Measurements from ENCODE around the gene SLCO3A1.

SLCO3A1 gene

DNA sequence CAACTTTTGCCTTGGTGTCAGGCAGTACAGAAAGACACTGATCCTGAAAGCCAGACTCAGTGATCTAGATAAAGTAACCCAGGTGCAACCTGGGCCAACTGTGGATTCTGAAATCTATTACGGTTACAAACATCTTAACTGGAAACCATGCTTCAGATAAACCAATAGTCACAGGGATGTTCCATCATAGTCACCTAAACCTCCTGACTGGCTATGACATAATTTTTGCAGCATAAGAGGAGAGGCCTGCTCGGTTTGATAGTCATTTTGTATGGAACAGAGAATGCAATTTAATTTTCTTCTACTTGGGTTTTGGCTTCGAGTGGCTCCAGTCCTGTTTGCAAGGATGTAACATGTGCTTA, 3.7 kb downstream of the SLCO3A1 start:
- TF ChIP-seq, protein P1, sequence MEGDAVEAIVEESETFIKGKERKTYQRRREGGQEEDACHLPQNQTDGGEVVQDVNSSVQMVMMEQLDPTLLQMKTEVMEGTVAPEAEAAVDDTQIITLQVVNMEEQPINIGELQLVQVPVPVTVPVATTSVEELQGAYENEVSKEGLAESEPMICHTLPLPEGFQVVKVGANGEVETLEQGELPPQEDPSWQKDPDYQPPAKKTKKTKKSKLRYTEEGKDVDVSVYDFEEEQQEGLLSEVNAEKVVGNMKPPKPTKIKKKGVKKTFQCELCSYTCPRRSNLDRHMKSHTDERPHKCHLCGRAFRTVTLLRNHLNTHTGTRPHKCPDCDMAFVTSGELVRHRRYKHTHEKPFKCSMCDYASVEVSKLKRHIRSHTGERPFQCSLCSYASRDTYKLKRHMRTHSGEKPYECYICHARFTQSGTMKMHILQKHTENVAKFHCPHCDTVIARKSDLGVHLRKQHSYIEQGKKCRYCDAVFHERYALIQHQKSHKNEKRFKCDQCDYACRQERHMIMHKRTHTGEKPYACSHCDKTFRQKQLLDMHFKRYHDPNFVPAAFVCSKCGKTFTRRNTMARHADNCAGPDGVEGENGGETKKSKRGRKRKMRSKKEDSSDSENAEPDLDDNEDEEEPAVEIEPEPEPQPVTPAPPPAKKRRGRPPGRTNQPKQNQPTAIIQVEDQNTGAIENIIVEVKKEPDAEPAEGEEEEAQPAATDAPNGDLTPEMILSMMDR (IDR thresholded peaks at IDR 0.05; ENCODE audit: low read depth, low read length) = no peak
- H3K4me3 ChIP-seq (ENCODE audit: low read depth, low read length) = no peak overlapping the region

DNA sequence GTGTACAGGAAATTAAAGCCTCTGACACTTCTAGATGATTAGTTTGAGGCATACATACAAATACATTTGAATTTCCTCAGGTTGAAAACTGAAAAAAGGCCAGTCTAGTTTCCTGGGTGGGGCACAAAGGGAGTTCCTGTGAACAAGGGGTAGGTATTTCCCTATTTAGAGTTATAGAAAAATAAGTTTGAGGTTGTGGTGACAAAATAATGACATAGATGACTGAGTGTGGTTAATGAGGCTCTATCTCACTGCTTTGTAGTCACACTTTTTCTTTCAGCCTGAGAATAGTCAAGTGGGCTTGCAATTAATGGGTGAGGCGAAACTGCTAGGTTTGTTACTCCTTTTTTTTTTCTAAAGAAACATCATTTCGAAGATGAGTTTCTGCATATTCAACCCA, 4.3 kb downstream of the SLCO3A1 start:
- no peak overlapping the region for H3K4me3 ChIP-seq (ENCODE audit: low read depth, low read length)
- TF ChIP-seq, protein P1 (IDR thresholded peaks at IDR 0.05; ENCODE audit: low read depth, low read length) = no peak

DNA sequence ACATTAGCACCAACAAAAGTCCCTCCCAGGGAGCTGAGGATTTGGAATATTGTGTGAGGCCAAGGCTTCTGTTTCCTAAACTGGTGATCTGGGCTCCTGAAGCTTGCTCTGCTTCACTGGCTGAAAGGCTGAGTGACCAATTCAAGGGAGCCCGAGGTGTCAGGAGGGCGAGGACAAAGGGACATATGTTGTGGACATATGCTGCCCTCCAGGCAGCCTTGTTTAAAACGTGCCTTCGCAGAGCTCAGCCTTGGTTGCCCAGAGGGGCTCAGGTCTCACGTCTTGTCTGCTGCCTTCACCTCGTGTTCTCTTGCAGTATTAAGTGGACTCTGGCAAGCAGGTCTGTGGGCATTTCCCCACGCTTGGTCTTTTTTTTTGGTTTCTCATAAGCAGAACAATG, 7.0 kb downstream of the SLCO3A1 start:
- TF ChIP-seq, protein P1 (IDR thresholded peaks at IDR 0.05; ENCODE audit: low read depth, low read length) = no peak
- H3K4me3 ChIP-seq (ENCODE audit: low read depth, low read length) = no peak overlapping the region

DNA sequence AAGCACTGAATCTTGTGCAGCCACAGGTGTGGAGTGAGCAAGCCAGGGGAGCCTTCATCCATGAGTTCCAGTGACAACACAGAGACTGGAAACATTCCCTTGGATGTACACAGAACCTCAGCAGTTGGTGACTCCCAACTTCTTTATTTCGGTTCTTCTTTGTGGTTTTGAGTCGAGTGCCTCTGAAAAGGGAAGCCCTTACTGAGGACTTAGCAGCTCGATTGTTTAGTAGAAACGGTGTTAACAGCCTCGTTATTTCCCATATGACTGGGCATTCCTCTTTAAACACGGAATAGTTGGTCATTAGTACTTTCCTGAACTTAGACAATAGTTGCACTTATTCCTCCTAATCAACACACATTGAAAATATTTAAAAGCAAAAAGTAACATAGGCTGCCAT, 7.7 kb downstream of the SLCO3A1 start:
- TF ChIP-seq, protein P1 (IDR thresholded peaks at IDR 0.05; ENCODE audit: low read depth, low read length) = no peak
- no peak overlapping the region for H3K4me3 ChIP-seq (ENCODE audit: low read depth, low read length)

DNA sequence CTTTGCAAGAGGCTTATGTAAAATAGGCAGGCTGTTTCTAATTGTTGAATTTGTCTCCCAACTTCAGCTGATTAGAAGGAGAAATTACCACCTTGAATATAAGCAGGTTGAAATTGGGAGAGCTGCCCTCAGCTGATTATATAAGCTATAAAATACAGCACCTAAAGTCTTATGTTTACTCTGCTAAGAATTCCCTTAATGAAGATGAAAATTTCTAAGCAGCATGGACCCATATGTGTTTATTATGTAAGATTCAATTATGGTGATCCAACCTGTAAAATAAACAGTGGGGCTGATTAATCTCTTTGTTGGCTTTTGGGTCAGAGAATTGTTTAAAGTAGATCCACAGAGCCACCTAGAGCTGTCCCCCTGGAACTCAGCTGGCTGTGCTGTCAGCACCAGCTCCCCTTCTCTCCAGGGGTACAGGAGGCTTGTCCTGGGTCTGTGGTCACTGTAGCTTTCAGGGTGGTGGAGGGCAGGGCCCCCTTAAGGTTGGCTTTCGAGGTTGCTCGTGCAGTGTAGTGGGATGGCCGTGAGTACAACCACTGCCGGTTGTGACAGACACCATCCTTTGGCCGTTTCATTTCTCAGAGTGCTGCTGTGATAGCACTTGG, 9.5 kb downstream of the SLCO3A1 start:
- TF ChIP-seq, protein P1 (IDR thresholded peaks at IDR 0.05; ENCODE audit: low read depth, low read length) = no peak
- H3K4me3 ChIP-seq (ENCODE audit: low read depth, low read length) = no peak overlapping the region

DNA sequence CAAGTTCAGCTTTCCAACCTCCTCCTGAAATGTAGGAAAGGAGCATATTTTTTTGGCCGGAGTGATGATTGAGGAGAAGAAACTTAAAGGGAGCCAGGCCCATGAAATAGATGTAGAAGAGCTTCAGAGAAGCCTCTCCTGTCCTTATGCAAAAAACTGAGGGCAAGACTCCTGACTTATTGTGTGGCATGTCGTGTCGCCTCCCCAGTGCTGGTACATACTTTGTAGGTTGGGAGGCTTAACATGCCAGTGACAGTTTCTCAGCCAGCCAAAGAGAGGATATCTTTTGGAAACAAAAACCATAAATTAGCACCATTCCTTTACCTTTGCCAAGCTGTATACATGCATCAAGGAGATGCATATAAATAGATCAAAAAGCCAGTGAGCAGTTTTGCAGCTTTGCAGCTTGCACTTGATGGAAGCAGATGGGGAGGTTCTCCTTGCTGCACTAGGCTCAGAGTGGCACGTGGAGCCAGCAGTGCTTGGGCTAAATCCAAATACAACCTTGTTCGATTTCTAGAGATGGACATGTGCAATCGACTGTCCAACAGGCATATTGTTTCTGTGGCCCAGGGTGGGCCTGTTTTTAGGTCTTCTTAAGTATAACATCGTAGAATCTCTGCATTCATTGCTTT, 10.2 kb downstream of the SLCO3A1 start:
- no peak overlapping the region for H3K4me3 ChIP-seq (ENCODE audit: low read depth, low read length)
- TF ChIP-seq, protein P1 (IDR thresholded peaks at IDR 0.05; ENCODE audit: low read depth, low read length) = no peak

DNA sequence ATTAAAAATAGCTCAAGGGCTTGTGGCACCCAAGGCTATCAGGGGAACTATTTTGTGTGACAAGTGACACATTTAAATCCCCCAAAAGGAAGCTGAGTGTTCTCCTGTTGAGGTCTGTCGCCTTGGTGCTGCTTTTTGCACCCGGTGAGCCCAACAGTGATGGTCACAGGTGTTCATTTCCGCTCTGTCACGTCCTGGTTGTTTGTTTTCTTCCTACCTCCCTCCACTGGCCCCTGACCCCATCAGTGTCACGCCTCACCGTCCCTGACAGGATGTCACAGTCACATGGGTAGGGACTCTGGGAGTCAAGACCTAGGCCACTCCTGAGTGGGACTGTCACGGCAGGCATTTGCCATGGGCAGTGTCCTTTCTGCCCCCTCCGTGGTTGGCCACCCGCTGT, 11.2 kb downstream of the SLCO3A1 start:
- H3K4me3 ChIP-seq (ENCODE audit: low read depth, low read length) = no peak overlapping the region
- TF ChIP-seq, protein P1 (IDR thresholded peaks at IDR 0.05; ENCODE audit: low read depth, low read length) = no peak
